Thoracic aorta (tissue), 2 donors: Measurements from ENCODE around the gene RIMS4. TPM values are rescaled to one million over a fixed set of nuclear protein-coding genes. Genes with fewer than 3 reads are reported as not detected.

Experiments used
- ATAC-seq: fragments of 150-250 bp; one replicate; pipeline ENCODE4 v1.8.0; 2017; ENCODE audit warnings: low read depth; ENCODE audit not compliant: insufficient number of reproducible peaks, low FRiP score
- DNase-seq: peaks from one replicate; pipeline ENCODE4 v3.0.0-alpha.2; 2020; ENCODE audit warnings: low spot score
- H3K27ac ChIP-seq, 2 donors: fragments of 200-600 bp; sonication (generic); 1 replicate in 1 of 2; 2 replicates in 1 of 2; pipeline ENCODE4 v1.5.1; 2016; ENCODE audit warnings: mild to moderate bottlenecking in 2 of 2, moderate library complexity in 2 of 2
- H3K27me3 ChIP-seq: fragments of 200-600 bp; sonication (generic); replicated peaks from 2 replicates; pipeline ENCODE4 v1.6.0; 2016; ENCODE audit warnings: mild to moderate bottlenecking; ENCODE audit not compliant: insufficient read depth
- H3K36me3 ChIP-seq: fragments of 200-600 bp; sonication (generic); one replicate; pipeline ENCODE4 v1.5.1; 2016
- H3K4me1 ChIP-seq, 2 donors: fragments of 200-600 bp; sonication (generic); 1 replicate in 1 of 2; 2 replicates in 1 of 2; pipeline versions ENCODE4 v1.5.1 to v1.6.0; 2016; ENCODE audit warnings: low read depth in 2 of 2, mild to moderate bottlenecking in 1 of 2; ENCODE audit not compliant: control insufficient read depth in 1 of 2
- H3K4me3 ChIP-seq: fragments of 200-600 bp; sonication (generic); 2 replicates; pipeline ENCODE4 v1.5.1; 2016; ENCODE audit warnings: mild to moderate bottlenecking
- H3K9me3 ChIP-seq: fragments of 200-600 bp; sonication (generic); 2 replicates; pipeline ENCODE4 v1.5.1; 2016
- CTCF ChIP-seq: fragments of 200-600 bp; sonication (generic); IDR thresholded peaks from one replicate; pipeline ENCODE4 v1.5.1; 2019; ENCODE audit warnings: antibody characterized with exemption
- total RNA-seq, 2 donors: library from RNA; depleted of rRNA; stranded (reverse); fragments of >200 nt; gene quantifications; one replicate each; pipeline versions ENCODE4 v1.1.0 to v1.2.3, GENCODE V29; 2016

RIMS4 gene
- total RNA-seq, 2 donors from 2014 or later, result 2.4 to 13.5 TPM

- ATAC-seq, result no peak
- TF ChIP-seq CTCF, result no peak
- H3K4me1 ChIP-seq, result peaks cover 39 to 83% of the 10 kb centered on the region in 2 donors
Observed at GRCh38 chr20:44703183-44703925, 107.0 kb downstream of the RIMS4 start.

GRCh38 chr20:44702776-44703175 lies 107.6 kb downstream of the RIMS4 start:
- no peak overlapping the region for H3K4me3 ChIP-seq
- H3K36me3 ChIP-seq, result no peaks in the 10 kb centered on the region
- TF ChIP-seq CTCF, result peak; percentile 11
- peak; percentile 76 for DNase-seq
- peaks cover 39 to 84% of the 10 kb centered on the region in 2 donors for H3K4me1 ChIP-seq
- peak; percentile 57 for ATAC-seq
- no peaks in the 10 kb centered on the region for H3K9me3 ChIP-seq
- peak overlapping the region; percentile 92 to 95 for H3K27ac ChIP-seq
- H3K27me3 ChIP-seq, result no peaks in the 10 kb centered on the region

More at GRCh38 chr20:44703183-44703925, 107.0 kb downstream of the RIMS4 start:
- Histone ChIP-seq H3K27me3 (no peaks in the 10 kb centered on the region), H3K27ac (peak overlapping the region; percentile 92 to 95), H3K9me3 (no peaks in the 10 kb centered on the region), H3K4me3 (no peak overlapping the region), H3K36me3 (no peaks in the 10 kb centered on the region)
- no peak for DNase-seq

- H3K27ac ChIP-seq, result peak overlapping the region; percentile 92 to 95
- H3K9me3 ChIP-seq, result no peaks in the 10 kb centered on the region
- no peak for TF ChIP-seq CTCF
- H3K4me1 ChIP-seq, result peaks cover 36 to 75% of the 10 kb centered on the region in 2 donors
- ATAC-seq (no peak), DNase-seq (no peak)
- H3K27me3 ChIP-seq, result no peaks in the 10 kb centered on the region
- H3K4me3 ChIP-seq, result no peak overlapping the region
- no peaks in the 10 kb centered on the region for H3K36me3 ChIP-seq
Observed at GRCh38 chr20:44701858-44702256, 108.5 kb downstream of the RIMS4 start.

Other genes starting within 250 kb of the RIMS4 start
- gene PKIG, start 228.0 kb downstream of the RIMS4 start, total RNA-seq, result 100 to 1,000 TPM; 125 to 186 TPM
- 10 to 100 TPM in 1 of 2 donors, 1 to 10 TPM in 1; 8.1 to 20.6 TPM for gene ADA, start 158.8 kb downstream of the RIMS4 start, total RNA-seq
- gene CCN5, start 95.2 kb downstream of the RIMS4 start, total RNA-seq, result 100 to 1,000 TPM; 652 to 994 TPM
- gene KCNK15, start 64.7 kb downstream of the RIMS4 start, total RNA-seq, result 10 to 100 TPM; 26.3 to 60.0 TPM
- gene YWHAB, start 75.2 kb upstream of the RIMS4 start, total RNA-seq, result 100 to 1,000 TPM; 135 to 156 TPM
- gene PABPC1L, start 99.5 kb upstream of the RIMS4 start, total RNA-seq, result 10 to 100 TPM; 29.5 to 33.2 TPM
- 10 to 100 TPM; 11.9 to 13.0 TPM for gene TOMM34, start 149.9 kb upstream of the RIMS4 start, total RNA-seq
- gene STK4, start 156.0 kb upstream of the RIMS4 start, total RNA-seq, result 10 to 100 TPM; 30.3 to 47.9 TPM